ENCODE measurements around the gene SUN1.
"Not testable (repeated sequence)": the region's sequence is repeated elsewhere in the genome, so short reads cannot be mapped to it uniquely, and the experiment has no call there.

SUN1 gene

GRCh38 chr7:920351-921070 lies 88.2 kb downstream of the SUN1 start:
- DNase-seq (ENCODE audit: low read depth): no peak

GRCh38 chr7:921071-921461 lies 88.8 kb downstream of the SUN1 start:
- DNase-seq (ENCODE audit: low read depth): no peak

- DNase-seq (ENCODE audit: low read depth): no peak
These were observed 89.5 kb downstream of the SUN1 start for GRCh38 chr7:921581-922333.

GRCh38 chr7:922334-923107 lies 90.2 kb downstream of the SUN1 start:
- DNase-seq (ENCODE audit: low read depth): no peak

- DNase-seq (ENCODE audit: low read depth): peak; percentile 61
These were observed 91.1 kb downstream of the SUN1 start for GRCh38 chr7:923108-924041.

- DNase-seq (ENCODE audit: low read depth): not testable (repeated sequence)
These were observed 91.8 kb downstream of the SUN1 start for GRCh38 chr7:924042-924441.
